GM23248 (cell line): ENCODE measurements around the gene PRUNE2. TPM values are rescaled to one million over a fixed set of nuclear protein-coding genes. Genes with fewer than 3 reads are reported as not detected.
A peak's percentile ranks its signal among the peaks of the same experiment; 100 is the strongest.

Experiments used
- DNase-seq: peaks from one replicate; pipeline ENCODE4 v3.0.0-alpha.2; 2015
- H2AFZ ChIP-seq: fragments of 200-600 bp; sonication (generic); 2 replicates; pipeline ENCODE4 v1.6.1; 2016; ENCODE audit warnings: antibody characterized with exemption
- H3F3A ChIP-seq: fragments of 200-600 bp; sonication (generic); 2 replicates; pipeline ENCODE4 v1.6.1; 2016; ENCODE audit warnings: mild to moderate bottlenecking, antibody characterized with exemption, mixed run types; ENCODE audit not compliant: insufficient read depth
- H3K27ac ChIP-seq: fragments of 200-600 bp; sonication (generic); 2 replicates; pipeline ENCODE4 v1.5.1; 2016; ENCODE audit warnings: mild to moderate bottlenecking
- H3K27me3 ChIP-seq: fragments of 200-600 bp; sonication (generic); replicated peaks from 2 replicates; pipeline ENCODE4 v1.6.1; 2016; ENCODE audit warnings: mild to moderate bottlenecking; ENCODE audit not compliant: insufficient read depth
- H3K36me3 ChIP-seq: fragments of 200-600 bp; sonication (generic); 2 replicates; pipeline ENCODE4 v1.6.1; 2016; ENCODE audit warnings: low read depth, mild to moderate bottlenecking
- H3K4me1 ChIP-seq: fragments of 200-600 bp; sonication (generic); 2 replicates; pipeline ENCODE4 v1.6.1; 2016; ENCODE audit warnings: mild to moderate bottlenecking; ENCODE audit not compliant: insufficient read depth
- H3K4me2 ChIP-seq: fragments of 200-600 bp; sonication (generic); one replicate; pipeline ENCODE4 v1.6.1; 2016; ENCODE audit warnings: mild to moderate bottlenecking; ENCODE audit not compliant: unreplicated experiment
- H3K4me3 ChIP-seq: fragments of 200-600 bp; sonication (generic); 2 replicates; pipeline ENCODE4 v1.5.1; 2016; ENCODE audit warnings: mild to moderate bottlenecking
- H3K79me2 ChIP-seq: fragments of 200-600 bp; sonication (generic); 2 replicates; pipeline ENCODE4 v1.6.1; 2016; ENCODE audit warnings: mild to moderate bottlenecking; ENCODE audit not compliant: insufficient read depth
- H3K9ac ChIP-seq: fragments of 200-600 bp; sonication (generic); 2 replicates; pipeline ENCODE4 v1.6.1; 2016; ENCODE audit warnings: mild to moderate bottlenecking
- H3K9me2 ChIP-seq: fragments of 200-600 bp; sonication (generic); 2 replicates; pipeline ENCODE4 v1.6.1; 2016; ENCODE audit warnings: mixed run types, mild to moderate bottlenecking, moderate library complexity; ENCODE audit not compliant: insufficient read depth
- H3K9me3 ChIP-seq: fragments of 200-600 bp; sonication (generic); one replicate; pipeline ENCODE4 v1.6.1; 2017; ENCODE audit warnings: low read depth
- H4K20me1 ChIP-seq: fragments of 200-600 bp; sonication (generic); 2 replicates; pipeline ENCODE4 v1.6.0; 2016; ENCODE audit not compliant: insufficient read depth
- EZH2 ChIP-seq: fragments of 200-600 bp; sonication (generic); IDR thresholded peaks from 2 replicates; pipeline ENCODE4 v1.6.1; 2018; ENCODE audit warnings: antibody characterized with exemption, mild to moderate bottlenecking; ENCODE audit not compliant: insufficient read depth, poor library complexity, severe bottlenecking
- EZH2phosphoT487 ChIP-seq: fragments of 200-600 bp; sonication (generic); IDR thresholded peaks from 2 replicates; pipeline ENCODE4 v1.6.1; 2018; ENCODE audit warnings: antibody characterized with exemption, moderate library complexity, mild to moderate bottlenecking, low read depth; ENCODE audit not compliant: insufficient read depth
- WGBS, 2 experiments: methylation state at CpG; one replicate each; pipeline ENCODE4 v1.1.6; 2015 to 2017; ENCODE audit warnings: low lambda C conversion rate in 2 of 2, low coverage in 1 of 2; ENCODE audit errors: missing lambda C conversion rate in 2 of 2; 5-methylcytosine and 5-hydroxymethylcytosine counted together
- in situ Hi-C: fragments of 300-500 bp; cut with MboI; formaldehyde crosslinking; loops from 2 replicates; pipeline ENCODE4 v1.15.0; 2020
- polyA plus RNA-seq: library from polyadenylated mRNA; unstranded; fragments of >200 nt; fragmentation: Nextera tagmentation; extraction: Ambion mirVana; gene quantifications from 2 replicates; pipeline ENCODE4 v1.2.1, GENCODE V29; 2016
- total RNA-seq: library from RNA; depleted of rRNA; stranded (reverse); fragments of >200 nt; shearing (Covaris generic); gene quantifications from 2 replicates; pipeline ENCODE4 v1.2.3, GENCODE V29; 2014

PRUNE2 gene
- total and polyA plus RNA-seq, 2 experiments from 2014 or later, result 2.0 to 8.8 TPM

DNA sequence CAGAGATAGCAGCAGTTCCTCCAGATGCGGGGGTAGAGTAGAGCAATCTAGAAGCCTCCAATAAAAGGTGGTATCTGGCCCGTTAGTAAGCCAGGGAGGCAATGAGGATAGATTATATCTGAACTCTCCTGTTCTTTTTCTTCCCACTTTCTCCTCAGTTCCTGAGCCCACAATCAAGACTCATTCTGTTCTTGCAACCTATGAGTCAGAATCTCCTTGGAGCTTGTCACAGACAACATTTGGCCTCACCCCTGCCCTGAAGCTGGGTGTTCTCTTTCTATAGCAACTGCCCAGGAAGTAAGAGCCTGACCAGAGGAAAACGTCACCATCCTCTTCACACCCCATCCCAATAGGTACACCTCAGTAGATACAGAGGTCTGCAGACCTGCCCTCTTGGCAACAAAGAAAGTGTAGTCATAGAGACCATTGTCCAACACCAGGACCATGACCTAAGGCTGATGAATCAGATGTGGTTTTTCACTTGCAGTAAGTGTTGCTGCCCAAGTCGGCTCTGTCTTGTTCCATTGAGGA is 218.0 kb downstream of the PRUNE2 start:
- peak; percentile 95 for DNase-seq
- Histone ChIP-seq H3K9me3 (no peaks in the 10 kb centered on the region), H3K9ac (peak overlapping the region; percentile 74), H3K4me2 (peak overlapping the region; percentile 77), H3F3A (peaks cover 30% of the 10 kb centered on the region), H2AFZ (peak overlapping the region; percentile 55), H3K4me3 (peak overlapping the region; percentile 16; the same call in 1 of the 2 replicates), H3K4me1 (peaks cover 24% of the 10 kb centered on the region), H3K36me3 (no peaks in the 10 kb centered on the region), H4K20me1 (no peaks in the 10 kb centered on the region), H3K9me2 (no peaks in the 10 kb centered on the region), H3K27me3 (0 out of 2 replicates have a peak, but pooled peaks cover 8% of the 10 kb centered on the region), H3K27ac (peak overlapping the region; percentile 92), H3K79me2 (no peaks in the 10 kb centered on the region)
- in situ Hi-C loops, result no loop called here
- WGBS, 2 experiments, result 18 to 20% methylated on average over 4 of the region's 4 CpGs
- TF ChIP-seq EZH2 (no peak), EZH2phosphoT487 (no peak)

DNA sequence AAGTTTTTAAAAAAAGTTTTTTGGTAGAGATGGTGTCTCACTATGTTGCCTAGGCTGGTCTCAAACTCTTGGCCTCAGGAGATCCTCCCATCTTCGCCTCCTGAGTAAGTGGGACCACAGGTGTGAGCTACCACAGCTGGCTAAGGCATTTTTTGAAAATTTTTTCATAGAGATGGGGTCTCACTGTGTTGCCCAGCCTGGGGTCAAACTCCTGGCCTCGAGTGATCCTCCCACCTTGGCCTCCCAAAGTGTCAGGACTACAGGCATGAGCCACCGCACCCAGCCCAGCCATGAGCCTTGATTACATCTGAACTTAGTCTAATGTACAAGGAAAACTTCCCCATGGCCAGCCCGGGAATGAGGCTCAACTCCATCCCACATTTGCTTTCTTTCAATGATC is 219.2 kb downstream of the PRUNE2 start:
- no peaks in the 10 kb centered on the region for H3K36me3 ChIP-seq
- in situ Hi-C loops, result no loop called here
- H2AFZ ChIP-seq, result no peak overlapping the region
- no peaks in the 10 kb centered on the region for H4K20me1 ChIP-seq
- peaks cover 30% of the 10 kb centered on the region for H3F3A ChIP-seq
- no peak overlapping the region for H3K9ac ChIP-seq
- H3K4me2 ChIP-seq, result no peak overlapping the region
- 71 to 73% methylated on average over 4 of the region's 4 CpGs for WGBS, 2 experiments
- no peaks in the 10 kb centered on the region for H3K9me3 ChIP-seq
- H3K27ac ChIP-seq, result 0 out of 2 replicates have a peak overlapping the region, but pooled peaks have one; percentile 92
- 0 out of 2 replicates have a peak, but pooled peaks cover 8% of the 10 kb centered on the region for H3K27me3 ChIP-seq
- no peaks in the 10 kb centered on the region for H3K9me2 ChIP-seq
- H3K4me3 ChIP-seq, result no peak overlapping the region
- TF ChIP-seq EZH2phosphoT487, result no peak
- no peak for TF ChIP-seq EZH2
- no peaks in the 10 kb centered on the region for H3K79me2 ChIP-seq
- peaks cover 24% of the 10 kb centered on the region for H3K4me1 ChIP-seq
- no peak for DNase-seq

DNA sequence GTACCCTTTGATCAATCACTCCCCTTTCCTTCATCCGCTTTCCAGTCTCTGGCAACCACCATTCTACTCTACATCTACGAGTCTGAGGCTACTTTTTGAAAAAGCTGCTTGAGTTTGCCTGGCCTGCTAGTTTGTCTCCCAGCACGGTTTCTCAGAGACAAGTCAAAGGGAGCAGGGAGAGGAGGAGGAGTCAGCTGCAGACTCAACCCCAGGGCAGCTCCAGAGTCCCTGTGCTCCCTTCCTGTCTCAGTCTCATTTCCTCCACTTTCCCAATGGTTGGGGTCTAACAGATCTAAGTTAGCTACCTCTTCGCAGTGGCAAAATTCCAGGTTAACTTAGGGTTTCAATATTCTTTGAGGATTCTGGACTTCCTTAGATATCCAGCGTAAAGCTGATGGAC is 221.7 kb downstream of the PRUNE2 start:
- Histone ChIP-seq H3K4me3 (no peak overlapping the region), H3K9me2 (no peaks in the 10 kb centered on the region), H3K9me3 (peaks cover 6% of the 10 kb centered on the region), H3K4me1 (peaks cover 23% of the 10 kb centered on the region), H3K79me2 (no peaks in the 10 kb centered on the region), H3K36me3 (no peaks in the 10 kb centered on the region), H2AFZ (no peak overlapping the region), H3K4me2 (no peak overlapping the region), H3K9ac (no peak overlapping the region), H3F3A (peaks cover 24% of the 10 kb centered on the region), H4K20me1 (no peaks in the 10 kb centered on the region), H3K27ac (no peak overlapping the region), H3K27me3 (no peaks in the 10 kb centered on the region)
- 73 to 83% methylated on average over 5 of the region's 5 CpGs for WGBS, 2 experiments
- no peak for DNase-seq
- in situ Hi-C loops, result no loop called here
- TF ChIP-seq EZH2 (no peak), EZH2phosphoT487 (no peak)

DNA sequence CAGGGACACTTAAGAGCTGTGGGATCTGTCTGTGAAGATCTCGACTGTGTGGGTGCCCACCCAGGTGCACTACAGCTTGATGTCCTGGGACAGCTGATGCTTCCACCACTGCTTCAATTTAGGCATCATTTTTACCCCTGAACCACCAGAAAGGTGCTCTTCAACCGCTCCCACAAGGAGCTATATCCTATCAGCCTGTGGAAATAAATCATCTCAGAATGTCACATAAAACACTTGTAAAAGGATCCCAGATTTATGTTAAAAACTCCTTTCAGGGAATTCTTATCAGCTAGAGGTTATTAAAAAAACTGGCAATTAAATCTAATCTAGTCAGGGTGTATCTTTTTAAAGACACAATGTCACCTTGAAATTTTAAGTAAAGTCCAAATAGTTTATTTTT is 224.4 kb downstream of the PRUNE2 start:
- Histone ChIP-seq H3K9me2 (no peaks in the 10 kb centered on the region), H3K9me3 (peaks cover 6% of the 10 kb centered on the region), H3K27ac (no peak overlapping the region), H4K20me1 (no peaks in the 10 kb centered on the region), H3K4me1 (no peaks in the 10 kb centered on the region), H3K4me2 (no peak overlapping the region), H2AFZ (no peak overlapping the region), H3K79me2 (no peaks in the 10 kb centered on the region), H3K27me3 (no peaks in the 10 kb centered on the region), H3K4me3 (no peak overlapping the region), H3K36me3 (no peaks in the 10 kb centered on the region), H3K9ac (no peak overlapping the region), H3F3A (peaks cover 2% of the 10 kb centered on the region; the same call in 1 of the 2 replicates)
- in situ Hi-C loops, result no loop called here
- no peak for TF ChIP-seq EZH2
- no peak for TF ChIP-seq EZH2phosphoT487
- 13 to 28% methylated on average over 2 of the region's 2 CpGs for WGBS, 2 experiments
- no peak for DNase-seq
